ENCODE results near the gene TARS3.

- TF ChIP-seq CTCF (IDR thresholded peaks at IDR 0.05) (no peak), POLR2AphosphoS5 (IDR thresholded peaks at IDR 0.05) (no peak)
Measured at GRCh38 chr15:101725073-101725472, 800 bp upstream of the TARS3 start.
